Karpas-422 (cell line): Measurements from ENCODE around the gene FBXL17. TPM values are rescaled to one million over a fixed set of nuclear protein-coding genes. Genes with fewer than 3 reads are reported as not detected.

Experiments
- DNase-seq: peaks from one replicate; pipeline ENCODE4 v3.0.0-alpha.2; 2015
- H2AFZ ChIP-seq: fragments of 200-600 bp; sonication (generic); 2 replicates; pipeline ENCODE4 v1.6.1; 2014; ENCODE audit warnings: antibody characterized with exemption, low read length, mixed read lengths
- H3K27ac ChIP-seq: fragments of 200-600 bp; sonication (generic); 2 replicates; pipeline ENCODE4 v1.5.1; 2014; ENCODE audit warnings: mild to moderate bottlenecking, low read length, moderate library complexity
- H3K27me3 ChIP-seq: fragments of 200-600 bp; sonication (generic); 2 replicates; pipeline ENCODE4 v1.6.1; 2014; ENCODE audit warnings: low read length, mixed read lengths
- H3K36me3 ChIP-seq: fragments of 200-600 bp; sonication (generic); 2 replicates; pipeline ENCODE4 v1.6.1; 2014; ENCODE audit warnings: low read length, mixed read lengths; ENCODE audit not compliant: insufficient read depth
- H3K4me1 ChIP-seq: fragments of 200-600 bp; sonication (generic); 2 replicates; pipeline ENCODE4 v1.6.1; 2014; ENCODE audit warnings: mild to moderate bottlenecking, low read length, mixed read lengths
- H3K4me2 ChIP-seq: fragments of 200-600 bp; sonication (generic); 2 replicates; pipeline ENCODE4 v1.6.1; 2014; ENCODE audit warnings: low read length, low read depth, mild to moderate bottlenecking; ENCODE audit not compliant: poor library complexity, severe bottlenecking
- H3K4me3 ChIP-seq: fragments of 200-600 bp; sonication (generic); 2 replicates; pipeline ENCODE4 v1.5.1; 2014; ENCODE audit warnings: mild to moderate bottlenecking, antibody characterized with exemption, low read length, mixed read lengths
- H3K79me2 ChIP-seq: fragments of 200-600 bp; sonication (generic); 2 replicates; pipeline ENCODE4 v1.6.1; 2014; ENCODE audit warnings: mild to moderate bottlenecking, low read length, mixed read lengths
- H3K9ac ChIP-seq: fragments of 200-600 bp; sonication (generic); 2 replicates; pipeline ENCODE4 v1.6.0; 2014; ENCODE audit warnings: low read length
- H3K9me2 ChIP-seq: fragments of 200-600 bp; sonication (generic), shearing (Covaris generic); replicated peaks from 2 replicates; pipeline ENCODE4 v1.6.0; 2014; ENCODE audit warnings: mild to moderate bottlenecking, low read length, moderate library complexity; ENCODE audit not compliant: insufficient read depth
- H3K9me3 ChIP-seq: fragments of 300-700, 200-600 bp; sonication (generic); 2 replicates; pipeline ENCODE4 v1.6.1; 2014; ENCODE audit warnings: low read length, mixed read lengths
- H4K20me1 ChIP-seq: fragments of 200-600 bp; sonication (generic); 2 replicates; pipeline ENCODE4 v1.6.1; 2014; ENCODE audit warnings: mild to moderate bottlenecking, antibody characterized with exemption, low read length, low read depth; ENCODE audit not compliant: insufficient read depth
- total RNA-seq: library from RNA; depleted of rRNA; stranded (reverse); fragments of >200 nt; shearing (Covaris generic); gene quantifications from 2 replicates; pipeline ENCODE4 v1.2.3, GENCODE V29; 2014; ENCODE audit warnings: low replicate concordance

The FBXL17 gene
- total RNA-seq, 1 experiment from 2014 or later: 26.9 TPM

GRCh38 chr5:108345541-108346171 lies 36.2 kb downstream of the FBXL17 start:
- DNase-seq: peak; percentile 84
- Histone ChIP-seq H4K20me1 (no peaks in the 10 kb centered on the region), H3K27ac (peak overlapping the region; percentile 45; the same call in 1 of the 2 replicates), H2AFZ (no peak overlapping the region), H3K4me2 (no peak overlapping the region), H3K4me3 (no peak overlapping the region), H3K36me3 (no peaks in the 10 kb centered on the region), H3K9me2 (no peaks in the 10 kb centered on the region), H3K27me3 (no peaks in the 10 kb centered on the region), H3K79me2 (peaks cover 19% of the 10 kb centered on the region), H3K4me1 (peaks cover 12% of the 10 kb centered on the region), H3K9me3 (no peaks in the 10 kb centered on the region), H3K9ac (no peak overlapping the region)

GRCh38 chr5:108344103-108344822 lies 37.6 kb downstream of the FBXL17 start:
- H3K9me3 ChIP-seq: no peaks in the 10 kb centered on the region
- no peaks in the 10 kb centered on the region for H4K20me1 ChIP-seq
- no peak for DNase-seq
- no peak overlapping the region for H2AFZ ChIP-seq
- H3K9me2 ChIP-seq: no peaks in the 10 kb centered on the region
- no peaks in the 10 kb centered on the region for H3K27me3 ChIP-seq
- no peak overlapping the region for H3K9ac ChIP-seq
- H3K27ac ChIP-seq: no peak overlapping the region
- peaks cover 12% of the 10 kb centered on the region for H3K4me1 ChIP-seq
- H3K79me2 ChIP-seq: peaks cover 14% of the 10 kb centered on the region
- no peak overlapping the region for H3K4me3 ChIP-seq
- no peaks in the 10 kb centered on the region for H3K36me3 ChIP-seq
- H3K4me2 ChIP-seq: no peak overlapping the region

DNA sequence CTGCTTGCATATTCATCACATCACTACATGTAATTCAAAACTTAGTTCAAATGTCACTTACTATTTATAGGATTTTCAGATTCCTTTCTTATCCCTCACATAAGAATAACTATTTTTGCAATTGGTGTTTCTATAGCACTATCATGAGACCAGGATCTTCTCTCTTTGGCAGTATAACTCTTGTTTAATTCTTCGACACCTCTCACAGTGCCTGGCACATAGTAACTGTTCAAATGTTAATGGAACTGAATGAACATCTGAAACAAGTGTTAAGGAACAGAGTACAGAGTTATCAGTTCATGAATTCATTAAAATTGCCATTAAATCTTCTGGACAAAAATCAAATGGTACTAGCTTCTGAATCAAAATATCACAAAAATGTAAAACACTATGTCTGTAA lies 40.0 kb downstream of the FBXL17 start:
- no peak overlapping the region for H3K27ac ChIP-seq
- no peaks in the 10 kb centered on the region for H3K36me3 ChIP-seq
- no peaks in the 10 kb centered on the region for H4K20me1 ChIP-seq
- no peaks in the 10 kb centered on the region for H3K9me2 ChIP-seq
- no peaks in the 10 kb centered on the region for H3K27me3 ChIP-seq
- no peaks in the 10 kb centered on the region for H3K9me3 ChIP-seq
- H2AFZ ChIP-seq: no peak overlapping the region
- H3K4me1 ChIP-seq: peaks cover 12% of the 10 kb centered on the region
- no peak for DNase-seq
- H3K4me3 ChIP-seq: no peak overlapping the region
- H3K9ac ChIP-seq: no peak overlapping the region
- H3K79me2 ChIP-seq: peaks cover 11% of the 10 kb centered on the region
- no peak overlapping the region for H3K4me2 ChIP-seq

- no peak overlapping the region for H3K4me3 ChIP-seq
- H3K36me3 ChIP-seq: no peaks in the 10 kb centered on the region
- H3K9ac ChIP-seq: no peak overlapping the region
- no peak overlapping the region for H2AFZ ChIP-seq
- H3K4me2 ChIP-seq: no peak overlapping the region
- no peaks in the 10 kb centered on the region for H3K27me3 ChIP-seq
- H3K27ac ChIP-seq: no peak overlapping the region
- DNase-seq: no peak
- H4K20me1 ChIP-seq: no peaks in the 10 kb centered on the region
- H3K9me3 ChIP-seq: no peaks in the 10 kb centered on the region
- H3K4me1 ChIP-seq: 0 out of 2 replicates have a peak, but pooled peaks cover under 1% of the 10 kb centered on the region
- no peaks in the 10 kb centered on the region for H3K9me2 ChIP-seq
- peaks cover 11% of the 10 kb centered on the region for H3K79me2 ChIP-seq
These were observed 41.8 kb downstream of the FBXL17 start for GRCh38 chr5:108340131-108340530.

GRCh38 chr5:108339220-108339619 lies 42.7 kb downstream of the FBXL17 start:
- Histone ChIP-seq H3K27ac (no peak overlapping the region), H3K27me3 (no peaks in the 10 kb centered on the region), H3K9me2 (no peaks in the 10 kb centered on the region), H3K4me2 (no peak overlapping the region), H3K36me3 (0 out of 2 replicates have a peak, but pooled peaks cover 2% of the 10 kb centered on the region), H3K4me1 (no peaks in the 10 kb centered on the region), H2AFZ (no peak overlapping the region), H3K4me3 (no peak overlapping the region), H4K20me1 (no peaks in the 10 kb centered on the region), H3K9me3 (no peaks in the 10 kb centered on the region), H3K79me2 (peaks cover 5% of the 10 kb centered on the region), H3K9ac (no peak overlapping the region)
- DNase-seq: no peak

DNA sequence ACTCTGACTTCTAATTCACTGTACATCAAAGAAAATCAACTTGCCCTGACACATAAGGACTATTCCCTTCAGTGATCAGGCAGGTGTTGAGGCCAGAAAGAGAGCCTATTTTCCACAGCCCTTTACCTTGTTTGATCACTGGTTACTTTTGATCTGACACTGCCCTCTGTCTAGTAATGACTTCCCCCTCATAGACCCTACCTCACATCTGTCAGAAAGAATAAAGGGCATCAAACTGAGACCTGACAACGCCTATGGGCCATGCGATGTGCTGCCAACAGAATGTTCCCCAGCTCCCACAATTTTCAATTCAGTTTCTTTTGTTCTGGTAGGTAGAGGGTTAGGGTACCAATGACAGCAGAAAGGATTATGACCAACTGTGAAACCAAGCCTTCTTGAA lies 47.7 kb downstream of the FBXL17 start:
- Histone ChIP-seq H3K9ac (no peak overlapping the region), H3K9me3 (no peaks in the 10 kb centered on the region), H3K79me2 (peaks cover 8% of the 10 kb centered on the region; the same call in 1 of the 2 replicates), H2AFZ (no peak overlapping the region), H3K9me2 (no peaks in the 10 kb centered on the region), H3K4me3 (no peak overlapping the region), H3K36me3 (0 out of 2 replicates have a peak, but pooled peaks cover 4% of the 10 kb centered on the region), H3K27me3 (no peaks in the 10 kb centered on the region), H3K4me1 (no peaks in the 10 kb centered on the region), H4K20me1 (no peaks in the 10 kb centered on the region), H3K4me2 (no peak overlapping the region), H3K27ac (no peak overlapping the region)
- no peak for DNase-seq

- Histone ChIP-seq H3K27ac (no peak overlapping the region), H3K4me2 (no peak overlapping the region), H3K79me2 (peaks cover 17% of the 10 kb centered on the region; the same call in 1 of the 2 replicates), H3K9me3 (no peaks in the 10 kb centered on the region), H3K9ac (no peak overlapping the region), H3K4me3 (no peak overlapping the region), H3K27me3 (no peaks in the 10 kb centered on the region), H4K20me1 (no peaks in the 10 kb centered on the region), H2AFZ (no peak overlapping the region), H3K4me1 (no peaks in the 10 kb centered on the region), H3K36me3 (no peaks in the 10 kb centered on the region), H3K9me2 (no peaks in the 10 kb centered on the region)
- DNase-seq: no peak
These were observed 54.9 kb downstream of the FBXL17 start for GRCh38 chr5:108326982-108327381.

DNA sequence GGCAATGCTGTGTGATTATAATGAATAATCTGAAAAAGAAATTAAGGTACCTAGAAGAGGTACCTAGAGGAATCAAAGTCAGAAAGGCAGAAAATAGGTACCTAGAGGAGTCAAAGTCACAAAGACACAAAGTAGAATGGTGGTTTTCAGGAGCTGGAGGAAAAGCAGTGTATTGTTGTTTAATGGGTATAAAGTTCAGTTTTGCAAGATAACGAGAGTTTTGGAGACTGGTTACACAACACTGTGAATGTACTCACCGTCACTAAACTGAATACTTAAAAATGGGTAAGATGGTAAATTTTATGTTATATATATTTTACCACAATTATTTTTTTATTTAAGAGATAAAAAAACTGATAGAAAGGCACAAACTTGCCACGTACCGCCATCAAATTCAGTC lies 57.0 kb downstream of the FBXL17 start:
- no peak overlapping the region for H3K4me3 ChIP-seq
- H3K79me2 ChIP-seq: peaks cover 9% of the 10 kb centered on the region; the same call in 1 of the 2 replicates
- no peak overlapping the region for H3K27ac ChIP-seq
- no peak for DNase-seq
- no peaks in the 10 kb centered on the region for H4K20me1 ChIP-seq
- no peak overlapping the region for H3K9ac ChIP-seq
- no peaks in the 10 kb centered on the region for H3K36me3 ChIP-seq
- H2AFZ ChIP-seq: no peak overlapping the region
- no peaks in the 10 kb centered on the region for H3K27me3 ChIP-seq
- no peaks in the 10 kb centered on the region for H3K9me2 ChIP-seq
- peaks cover 8% of the 10 kb centered on the region for H3K4me1 ChIP-seq
- no peaks in the 10 kb centered on the region for H3K9me3 ChIP-seq
- H3K4me2 ChIP-seq: no peak overlapping the region
